ENCODE results near the gene SSTR1. TPM values are rescaled to one million over a fixed set of nuclear protein-coding genes. Genes with fewer than 3 reads are reported as not detected.

SSTR1 gene
- total RNA-seq: under 1 TPM; 0.33 to 0.97 (median 0.58) TPM

DNA sequence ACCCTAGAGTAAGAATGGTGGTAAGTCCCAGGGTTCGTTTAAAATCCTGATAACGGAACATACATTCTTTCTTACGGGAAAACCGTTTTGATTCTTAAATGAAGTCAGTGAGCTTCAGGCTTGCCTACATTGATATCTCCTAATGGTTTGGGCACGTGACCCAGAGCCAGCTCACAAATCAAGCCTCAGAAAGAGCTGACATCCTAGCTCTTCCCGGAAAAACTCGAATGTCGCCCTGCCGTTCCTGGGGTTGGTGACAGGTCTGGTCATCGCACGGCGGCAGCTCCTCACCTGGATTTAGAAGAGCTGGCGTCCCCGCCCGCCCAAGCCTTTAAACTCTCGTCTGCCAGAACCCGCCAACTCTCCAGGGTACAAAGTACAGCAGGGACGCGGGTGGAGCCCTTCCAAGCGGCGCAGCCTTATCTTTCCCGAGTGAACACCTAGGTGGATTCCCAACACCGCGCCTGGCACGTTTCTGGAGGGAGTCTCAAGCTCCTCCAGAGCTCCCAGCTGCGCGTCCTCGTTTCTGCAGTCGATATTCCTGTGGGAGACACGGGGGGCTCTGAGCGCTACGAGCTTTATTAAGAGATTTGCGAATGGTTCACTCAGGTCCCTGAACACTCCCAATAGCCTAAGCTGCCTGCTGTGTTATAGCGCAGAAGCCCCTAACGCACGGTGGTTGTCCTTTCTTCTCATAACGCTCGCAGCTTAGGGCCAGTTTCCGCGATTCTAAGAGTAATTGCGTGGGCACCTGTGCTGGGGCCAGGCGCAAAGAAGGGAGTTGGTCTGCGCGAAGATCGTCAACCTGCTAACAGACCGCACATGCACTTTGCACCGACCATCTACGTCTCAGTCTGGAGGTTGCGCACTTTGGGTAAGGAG is at the start of gene SSTR1:
Gene SSTR1, plus strand, starts transcription at position 169 of the 882 bp plus-strand sequence. CDS start 1,486 bp downstream, outside the sequence.
- no peaks in the 10 kb centered on the region for H3K36me3 ChIP-seq
- H3K4me3 ChIP-seq: peak within 1 kb of the TSS; percentile 41 to 54 (median 43)
- intact Hi-C loops (cut with DNase I): no loop called here
- H3K27me3 ChIP-seq: peaks cover 0 to 65% (median 10%) of the 10 kb centered on the region in 4 donors
- peaks cover 0 to 11% (median 10%) of the 10 kb centered on the region in 4 donors for H3K9me3 ChIP-seq
- no peak for DNase-seq (ENCODE audit: extremely low spot score)
- no peak within 1 kb of the TSS for H3K27ac ChIP-seq (replicated peaks in 1 of 4)
- H3K4me1 ChIP-seq: peaks cover 0 to 44% (median 33%) of the 10 kb centered on the region in 4 donors
- no peak for TF ChIP-seq EP300 (IDR thresholded peaks at IDR 0.05)
- TF ChIP-seq POLR2AphosphoS5 (IDR thresholded peaks at IDR 0.05): no peak
- TF ChIP-seq POLR2A (IDR thresholded peaks at IDR 0.05; ENCODE audit: low read depth): no peak
- TF ChIP-seq CTCF (IDR thresholded peaks at IDR 0.05): no peak
- WGBS: 3% methylated on average over 39 of the region's 49 CpGs

DNA sequence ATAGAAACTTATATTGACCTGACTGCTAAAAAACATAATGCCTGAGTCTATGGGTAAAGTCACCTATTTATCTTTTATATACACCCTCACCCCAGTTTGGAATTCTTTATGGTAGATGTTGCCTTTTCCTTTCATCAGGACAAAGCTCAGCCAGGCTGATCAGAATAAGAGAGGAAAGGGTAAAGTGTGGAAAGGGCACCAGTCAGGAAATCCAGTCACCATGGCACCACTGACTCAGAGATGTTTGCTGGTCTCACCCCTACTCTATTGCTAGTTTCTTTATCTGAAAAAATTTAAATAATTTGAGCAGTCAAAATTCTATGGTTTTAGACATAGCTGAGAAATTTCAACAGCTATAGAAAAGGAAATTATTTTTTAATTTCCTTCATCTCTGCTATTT is 49.2 kb upstream of the SSTR1 start:
- TF ChIP-seq POLR2A (IDR thresholded peaks at IDR 0.05; ENCODE audit: low read depth): no peak
- TF ChIP-seq EP300 (IDR thresholded peaks at IDR 0.05): no peak
- no peak for TF ChIP-seq CTCF (IDR thresholded peaks at IDR 0.05)
- TF ChIP-seq POLR2AphosphoS5 (IDR thresholded peaks at IDR 0.05): no peak
- H3K9me3 ChIP-seq: no peaks in the 10 kb centered on the region
- H3K27ac ChIP-seq (replicated peaks in 1 of 4): no peak overlapping the region
- no peaks in the 10 kb centered on the region for H3K36me3 ChIP-seq
- no peak for DNase-seq (ENCODE audit: extremely low spot score)
- no peaks in the 10 kb centered on the region for H3K4me1 ChIP-seq
- H3K27me3 ChIP-seq: no peaks in the 10 kb centered on the region
- intact Hi-C loops (cut with DNase I): no loop called here
- no peak overlapping the region for H3K4me3 ChIP-seq

DNA sequence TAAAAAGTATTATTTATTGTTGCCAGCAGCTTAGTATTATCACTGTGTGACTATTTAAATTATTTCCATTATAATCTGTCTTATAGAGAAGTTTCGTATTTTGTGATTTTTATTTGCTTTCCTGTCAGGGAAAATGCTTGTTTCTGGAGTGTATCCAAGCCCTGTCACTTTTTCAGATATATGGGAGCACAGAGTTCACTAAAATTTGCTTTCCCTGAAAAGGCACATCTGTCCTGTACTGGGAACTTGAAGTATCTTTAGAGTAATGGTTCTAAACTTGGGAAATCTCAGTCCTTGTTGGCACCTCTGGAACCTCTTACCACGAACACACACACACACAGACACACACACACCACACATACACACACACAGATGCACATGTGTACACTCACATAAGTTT is 39.3 kb upstream of the SSTR1 start:
- intact Hi-C loops (cut with DNase I): no loop called here
- Histone ChIP-seq H3K36me3 (no peaks in the 10 kb centered on the region), H3K9me3 (no peaks in the 10 kb centered on the region), H3K27me3 (no peaks in the 10 kb centered on the region), H3K4me1 (no peaks in the 10 kb centered on the region), H3K4me3 (no peak overlapping the region), H3K27ac (replicated peaks in 1 of 4) (no peak overlapping the region)
- WGBS: 40% methylated on average over 2 of the region's 2 CpGs
- TF ChIP-seq POLR2A (IDR thresholded peaks at IDR 0.05; ENCODE audit: low read depth): no peak
- no peak for TF ChIP-seq EP300 (IDR thresholded peaks at IDR 0.05)
- no peak for TF ChIP-seq CTCF (IDR thresholded peaks at IDR 0.05)
- no peak for TF ChIP-seq POLR2AphosphoS5 (IDR thresholded peaks at IDR 0.05)
- no peak for DNase-seq (ENCODE audit: extremely low spot score)

GRCh38 chr14:38171197-38171596 is 36.5 kb upstream of the SSTR1 start:
- H3K9me3 ChIP-seq: no peaks in the 10 kb centered on the region

More at GRCh38 chr14:38171197-38171596, 36.5 kb upstream of the SSTR1 start:
- DNase-seq (ENCODE audit: extremely low spot score): no peak
- TF ChIP-seq POLR2A (IDR thresholded peaks at IDR 0.05; ENCODE audit: low read depth): no peak
- no peak for TF ChIP-seq POLR2AphosphoS5 (IDR thresholded peaks at IDR 0.05)
- TF ChIP-seq CTCF (IDR thresholded peaks at IDR 0.05): no peak
- TF ChIP-seq EP300 (IDR thresholded peaks at IDR 0.05): no peak
- H3K36me3 ChIP-seq: no peaks in the 10 kb centered on the region
- no peaks in the 10 kb centered on the region for H3K27me3 ChIP-seq
- WGBS: 51% methylated on average over 2 of the region's 2 CpGs
- H3K4me3 ChIP-seq: no peak overlapping the region
- intact Hi-C loops (cut with DNase I): no loop called here
- H3K27ac ChIP-seq (replicated peaks in 1 of 4): no peak overlapping the region
- H3K4me1 ChIP-seq: no peaks in the 10 kb centered on the region

All from esophagus muscularis mucosa (tissue), 4 donors.